Psoas muscle (tissue), 8 donors: ENCODE results near the gene FAM193A. TPM values are rescaled to one million over a fixed set of nuclear protein-coding genes. Genes with fewer than 3 reads are reported as not detected.

Experiments
- ATAC-seq, 4 donors: fragments of 200-7000 bp; cut with Tn5 transposase; one replicate each; pipeline ENCODE4 v1.9.1; 2020; ENCODE audit warnings: moderate library complexity in 3 of 4, mild to moderate bottlenecking in 2 of 4
- DNase-seq, 2 donors: peaks; one replicate each; pipeline ENCODE4 v3.0.0-alpha.2; 2020
- H3K27ac ChIP-seq: fragments of 200-600 bp; one replicate; pipeline ENCODE4 v1.8.0; 2022
- H3K27me3 ChIP-seq, 3 donors: fragments of 200-600 bp in 1 of 3; one replicate each; pipeline versions ENCODE4 v1.6.1 to v1.8.0; 2013 to 2022; ENCODE audit warnings: low read length in 2 of 3, mild to moderate bottlenecking in 2 of 3, moderate library complexity in 1 of 3; ENCODE audit not compliant: insufficient read depth in 3 of 3
- H3K36me3 ChIP-seq, 2 donors: fragments of 200-600 bp in 1 of 2; one replicate each; pipeline versions ENCODE4 v1.6.1 to v1.8.0; 2013 to 2022; ENCODE audit warnings: low read depth in 1 of 2, mild to moderate bottlenecking in 1 of 2, moderate library complexity in 1 of 2; ENCODE audit not compliant: insufficient read depth in 1 of 2
- H3K4me1 ChIP-seq: fragments of 200-600 bp; one replicate; pipeline ENCODE4 v1.8.0; 2022
- H3K4me3 ChIP-seq: fragments of 200-600 bp; one replicate; pipeline ENCODE4 v1.8.0; 2022; ENCODE audit warnings: mild to moderate bottlenecking
- H3K9me3 ChIP-seq: fragments of 200-600 bp; one replicate; pipeline ENCODE4 v1.8.0; 2022
- CTCF ChIP-seq: fragments of 200-600 bp; IDR thresholded peaks from one replicate; pipeline ENCODE4 v1.8.0; 2022; ENCODE audit warnings: antibody characterized with exemption
- WGBS, 3 donors: extraction: QIAGEN DNeasy Blood & Tissue Kit; methylation state at CpG; one replicate each; pipeline versions ENCODE4 v1.1.6 to v1.1.7; 2013; 5-methylcytosine and 5-hydroxymethylcytosine counted together
- intact Hi-C, 2 donors: fragments of 100-400 bp; cut with DNase I; formaldehyde crosslinking; loops; one replicate each; pipeline versions ENCODE4 v1.11.0 to v1.14.2; 2022
- polyA plus RNA-seq, 3 donors: library from polyadenylated mRNA; stranded (reverse); fragments of 200-250 nt; gene quantifications; one replicate each; pipeline ENCODE4 v1.2.3, GENCODE V29; 2013
- total RNA-seq, 4 donors: library from RNA; stranded (reverse); fragmentation: NEBNext Ultra II Directional in 2 of 4; extraction: Animal tissue kit (Norgen Biotek cat#: 25700) in 2 of 4; gene quantifications; one replicate each; pipeline versions ENCODE4 v1.2.1 to v1.2.4, GENCODE V29; 2021 to 2023
- donor health status: healthy with polysubstance abuse.
- donor health status: DM: no; HTN: no; CAD: no; lungs with moderate emphysema.
- donor health status: Bipolar disorder and iron deficiency.
- donor health status: healthy.
- donor health status: DM: yes; HTN: yes; CAD: no.
- donor health status: DM: no; HTN: no; CAD: no.
- donor health status: DM: no; HTN: no; CAD: no.
- donor health status: DM: yes; HTN: yes; CAD: no.

FAM193A gene
- total and polyA plus RNA-seq, 7 donors, result 7.5 to 20.0 (median 14.6) TPM

GRCh38 chr4:2763511-2763967 is 227.1 kb downstream of the FAM193A start:
- intact Hi-C loops, result loop anchor here (5.0 to 10.0 kb wide), 5 partner anchors 79 to 274 kb away; partner anchors contain the start of gene ADD1 (in 1 of the 2)
- peak overlapping the region; percentile 65 for H3K4me3 ChIP-seq
- H3K27me3 ChIP-seq, result no peaks in the 10 kb centered on the region
- DNase-seq, result peak; percentile 55 to 61
- H3K4me1 ChIP-seq, result peaks cover 5% of the 10 kb centered on the region
- H3K36me3 ChIP-seq, result no peaks in the 10 kb centered on the region
- TF ChIP-seq CTCF, result no peak
- ATAC-seq, result peak; percentile 21 to 28 (median 23)
- H3K27ac ChIP-seq, result peak overlapping the region; percentile 5
- WGBS, 3 donors, result 38 to 43% (median 39%) methylated on average over 23 of the region's 23 CpGs
- H3K9me3 ChIP-seq, result no peaks in the 10 kb centered on the region

GRCh38 chr4:2765832-2766526 is 229.5 kb downstream of the FAM193A start:
- 93 to 94% (median 93%) methylated on average over 12 of the region's 12 CpGs for WGBS, 3 donors
- peak in 1 of 2 donors; percentile 19 for DNase-seq
- TF ChIP-seq CTCF, result no peak
- no peak overlapping the region for H3K27ac ChIP-seq
- ATAC-seq, result no peak
- no peaks in the 10 kb centered on the region for H3K36me3 ChIP-seq
- H3K4me1 ChIP-seq, result peaks cover 5% of the 10 kb centered on the region
- H3K27me3 ChIP-seq, result no peaks in the 10 kb centered on the region
- no peak overlapping the region for H3K4me3 ChIP-seq
- no peaks in the 10 kb centered on the region for H3K9me3 ChIP-seq
- intact Hi-C loops, result loop anchor here in 1 of 2 donors (5.0 to 10.0 kb wide), 3 partner anchors 46 to 269 kb away; no protein-coding TSS in a partner anchor

GRCh38 chr4:2767046-2767704 is 230.7 kb downstream of the FAM193A start:
- WGBS, 3 donors, result 85 to 92% (median 86%) methylated on average over 5 of the region's 5 CpGs
- intact Hi-C loops, result loop anchor here in 1 of 2 donors (5.0 to 10.0 kb wide), 3 partner anchors 45 to 268 kb away; no protein-coding TSS in a partner anchor

DNA sequence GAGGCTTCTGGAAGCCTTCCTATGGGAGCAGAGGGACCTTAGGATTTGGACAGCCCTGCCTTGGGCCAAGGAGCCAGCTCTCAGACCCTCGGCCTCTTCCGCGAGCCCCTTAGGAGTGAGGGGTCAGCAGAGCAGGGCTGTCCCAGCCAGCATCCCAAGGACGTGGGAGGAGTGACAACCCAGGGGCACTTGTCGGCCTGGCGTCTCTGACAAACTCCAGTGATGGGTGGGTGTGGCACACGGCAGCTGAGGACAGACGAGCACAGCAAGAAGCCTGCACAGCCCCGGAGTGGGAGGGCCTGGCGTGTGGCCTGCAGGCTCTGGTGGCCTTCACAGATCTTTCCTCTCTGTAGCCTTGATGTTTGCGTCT is 231.2 kb downstream of the FAM193A start:
- Histone ChIP-seq H3K36me3 (no peaks in the 10 kb centered on the region), H3K4me1 (peaks cover 5% of the 10 kb centered on the region), H3K4me3 (no peak overlapping the region), H3K27ac (no peak overlapping the region), H3K27me3 (no peaks in the 10 kb centered on the region), H3K9me3 (no peaks in the 10 kb centered on the region)
- intact Hi-C loops, result loop anchor here in 1 of 2 donors (5.0 to 10.0 kb wide), 3 partner anchors 45 to 267 kb away; no protein-coding TSS in a partner anchor
- ATAC-seq (no peak), DNase-seq (peak in 1 of 2 donors; percentile 43)
- 71 to 74% (median 73%) methylated on average over 11 of the region's 11 CpGs for WGBS, 3 donors
- TF ChIP-seq CTCF, result no peak

More at GRCh38 chr4:2767046-2767704, 230.7 kb downstream of the FAM193A start:
- no peak for TF ChIP-seq CTCF
- no peaks in the 10 kb centered on the region for H3K27me3 ChIP-seq
- no peaks in the 10 kb centered on the region for H3K9me3 ChIP-seq
- ATAC-seq (no peak), DNase-seq (peak in 1 of 2 donors; percentile 46)
- H3K27ac ChIP-seq, result no peak overlapping the region
- H3K36me3 ChIP-seq, result no peaks in the 10 kb centered on the region
- no peak overlapping the region for H3K4me3 ChIP-seq
- H3K4me1 ChIP-seq, result peaks cover 5% of the 10 kb centered on the region
